ENCODE measurements around the gene SH3BP5. TPM values are rescaled to one million over a fixed set of nuclear protein-coding genes. Genes with fewer than 3 reads are reported as not detected.
"Not testable (repeated sequence)": the region's sequence is repeated elsewhere in the genome, so short reads cannot be mapped to it uniquely, and the experiment has no call there.

The SH3BP5 gene
- total and polyA plus RNA-seq, 8 donors: 2.8 to 9.8 (median 6.2) TPM

DNA sequence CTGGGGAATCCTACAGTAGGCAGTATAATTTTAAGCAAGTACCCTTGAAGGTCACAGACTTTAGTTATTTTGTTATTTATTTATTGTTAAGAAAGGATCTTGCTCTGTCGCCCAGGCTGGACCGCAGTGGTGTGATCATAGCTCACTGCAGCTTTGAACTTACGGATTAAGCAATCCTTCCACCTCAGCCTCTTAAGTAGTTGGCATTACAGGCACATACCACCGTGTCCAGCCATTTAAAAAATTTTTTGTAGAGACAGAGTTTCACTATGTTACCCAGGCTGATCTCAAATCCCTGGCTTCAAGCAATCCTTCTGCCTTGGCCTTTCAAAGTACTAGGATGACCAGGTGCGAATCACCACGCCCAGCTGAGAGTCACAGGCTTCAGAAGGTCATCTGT is 22.1 kb upstream of the SH3BP5 start:
- no peak for FAIRE-seq
- intact Hi-C loops (cut with DNase I): no loop called here

DNA sequence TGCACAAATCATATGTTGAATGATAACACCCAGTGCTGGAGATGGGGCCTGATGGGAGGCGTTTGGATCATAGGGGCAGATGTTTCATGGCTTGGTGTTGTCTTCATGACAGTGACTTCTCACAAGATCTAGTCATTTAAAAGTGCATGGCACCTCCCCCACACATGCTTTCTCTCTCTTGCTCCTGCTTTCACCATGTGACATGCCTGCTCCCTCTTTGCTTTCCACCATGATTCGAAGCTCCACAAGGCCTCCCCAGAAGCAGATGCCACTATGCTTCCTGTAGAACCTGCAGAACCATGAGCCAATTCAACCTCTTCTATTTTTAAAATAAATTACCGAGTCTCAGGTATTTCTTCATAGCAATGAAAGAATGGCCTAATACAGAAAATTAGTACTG is 17.8 kb upstream of the SH3BP5 start:
- Histone ChIP-seq H3K4me3 (no peak overlapping the region), H3K36me3 (no peaks in the 10 kb centered on the region), H3K9me3 (no peaks in the 10 kb centered on the region), H3K27me3 (no peaks in the 10 kb centered on the region), H3K27ac (no peak overlapping the region), H3K4me1 (no peaks in the 10 kb centered on the region)
- no peak for DNase-seq
- TF ChIP-seq, protein P1, sequence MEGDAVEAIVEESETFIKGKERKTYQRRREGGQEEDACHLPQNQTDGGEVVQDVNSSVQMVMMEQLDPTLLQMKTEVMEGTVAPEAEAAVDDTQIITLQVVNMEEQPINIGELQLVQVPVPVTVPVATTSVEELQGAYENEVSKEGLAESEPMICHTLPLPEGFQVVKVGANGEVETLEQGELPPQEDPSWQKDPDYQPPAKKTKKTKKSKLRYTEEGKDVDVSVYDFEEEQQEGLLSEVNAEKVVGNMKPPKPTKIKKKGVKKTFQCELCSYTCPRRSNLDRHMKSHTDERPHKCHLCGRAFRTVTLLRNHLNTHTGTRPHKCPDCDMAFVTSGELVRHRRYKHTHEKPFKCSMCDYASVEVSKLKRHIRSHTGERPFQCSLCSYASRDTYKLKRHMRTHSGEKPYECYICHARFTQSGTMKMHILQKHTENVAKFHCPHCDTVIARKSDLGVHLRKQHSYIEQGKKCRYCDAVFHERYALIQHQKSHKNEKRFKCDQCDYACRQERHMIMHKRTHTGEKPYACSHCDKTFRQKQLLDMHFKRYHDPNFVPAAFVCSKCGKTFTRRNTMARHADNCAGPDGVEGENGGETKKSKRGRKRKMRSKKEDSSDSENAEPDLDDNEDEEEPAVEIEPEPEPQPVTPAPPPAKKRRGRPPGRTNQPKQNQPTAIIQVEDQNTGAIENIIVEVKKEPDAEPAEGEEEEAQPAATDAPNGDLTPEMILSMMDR (IDR thresholded peaks at IDR 0.05): no peak
- no peak for ATAC-seq
- intact Hi-C loops (cut with DNase I): no loop called here
- no peak for FAIRE-seq
- 83 to 93% methylated on average over 3 of the region's 3 CpGs for WGBS, 2 donors

More for the DNA sequence above, 22.1 kb upstream of the SH3BP5 start:
- no peaks in the 10 kb centered on the region for H3K36me3 ChIP-seq
- no peak overlapping the region for H3K4me3 ChIP-seq
- DNase-seq (no peak), ATAC-seq (no peak)
- no peak overlapping the region for H3K27ac ChIP-seq
- H3K27me3 ChIP-seq: no peaks in the 10 kb centered on the region
- TF ChIP-seq, protein P1 (IDR thresholded peaks at IDR 0.05): no peak
- 74 to 91% methylated on average over 6 of the region's 6 CpGs for WGBS, 2 donors
- peaks cover 0 to 3% (median 0%) of the 10 kb centered on the region in 3 donors for H3K4me1 ChIP-seq
- H3K9me3 ChIP-seq: no peaks in the 10 kb centered on the region

DNA sequence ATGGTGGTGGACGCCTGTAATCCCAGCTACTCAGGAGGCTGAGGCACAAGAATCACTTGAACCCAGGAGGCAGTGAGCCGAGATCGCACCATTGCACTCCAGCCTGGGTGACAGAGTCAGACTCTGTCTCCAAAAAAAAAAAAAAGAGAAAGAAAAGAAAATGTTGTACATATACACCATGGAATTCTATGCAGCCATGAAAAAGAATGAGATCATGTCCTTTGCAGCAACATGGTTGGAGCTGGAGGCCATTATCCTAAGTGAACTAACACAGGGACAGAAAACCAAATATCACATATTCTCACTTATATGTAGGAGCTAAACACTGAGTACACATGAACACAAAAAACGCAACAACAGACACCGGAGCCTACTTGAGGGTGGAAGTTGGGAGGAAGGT is 17.1 kb upstream of the SH3BP5 start:
- ATAC-seq; FAIRE-seq; H3K4me1 ChIP-seq; H3K27me3 ChIP-seq; H3K36me3 ChIP-seq; H3K9me3 ChIP-seq; H3K27ac ChIP-seq; DNase-seq; H3K4me3 ChIP-seq; intact Hi-C loops (cut with DNase I): not testable (repeated sequence)
- 89 to 93% methylated on average over 5 of the region's 5 CpGs for WGBS, 2 donors

DNA sequence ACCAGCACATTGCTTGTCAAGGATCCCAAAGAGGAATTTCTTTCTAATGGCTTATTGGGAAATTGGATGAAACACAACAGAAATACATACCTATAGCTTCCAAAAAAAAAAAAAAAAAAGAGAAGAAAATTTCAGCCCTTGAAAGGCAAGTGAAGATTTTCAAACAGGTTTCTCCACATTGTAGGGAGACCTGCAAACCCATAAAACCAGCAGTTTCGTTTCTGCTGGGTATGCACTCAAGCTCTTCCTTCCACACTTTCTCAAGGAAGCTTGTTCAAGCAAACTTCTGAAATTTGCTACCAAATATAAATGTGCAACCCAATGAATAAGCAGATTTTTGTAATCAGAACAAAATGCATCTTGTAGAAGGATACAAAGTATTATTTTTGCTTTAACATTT is 15.9 kb upstream of the SH3BP5 start:
- DNase-seq (no peak), ATAC-seq (no peak), FAIRE-seq (no peak)
- H3K4me1 ChIP-seq: no peaks in the 10 kb centered on the region
- H3K9me3 ChIP-seq: no peaks in the 10 kb centered on the region
- H3K4me3 ChIP-seq: no peak overlapping the region
- H3K27ac ChIP-seq: no peak overlapping the region
- TF ChIP-seq, protein P1 (IDR thresholded peaks at IDR 0.05): no peak
- intact Hi-C loops (cut with DNase I): no loop called here
- no peaks in the 10 kb centered on the region for H3K27me3 ChIP-seq
- 49 to 70% methylated on average over 1 of the region's 1 CpG for WGBS, 2 donors
- no peaks in the 10 kb centered on the region for H3K36me3 ChIP-seq

DNA sequence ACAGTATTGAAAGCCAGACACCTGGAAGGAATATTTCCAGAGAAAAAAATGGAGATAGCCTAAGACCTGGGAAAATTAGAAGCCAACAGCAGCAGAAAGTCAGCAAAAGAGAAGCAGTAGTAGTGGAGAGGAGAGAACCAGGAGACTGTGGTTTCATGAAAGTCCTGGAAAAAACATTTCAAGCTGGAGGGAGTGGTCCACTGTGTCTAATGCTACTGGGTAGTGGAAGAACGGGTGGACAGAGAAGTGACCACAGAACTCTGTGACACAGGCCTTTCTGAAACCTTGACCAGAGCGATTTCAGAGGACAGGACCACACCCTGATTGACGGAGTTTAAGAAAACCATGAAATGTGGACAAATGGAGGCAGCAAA is 15.3 kb upstream of the SH3BP5 start:
- WGBS, 2 donors: 77 to 90% methylated on average over 3 of the region's 3 CpGs
- TF ChIP-seq, protein P1 (IDR thresholded peaks at IDR 0.05): no peak
- Histone ChIP-seq H3K27ac (no peak overlapping the region), H3K27me3 (no peaks in the 10 kb centered on the region), H3K4me3 (no peak overlapping the region), H3K9me3 (no peaks in the 10 kb centered on the region), H3K4me1 (no peaks in the 10 kb centered on the region), H3K36me3 (no peaks in the 10 kb centered on the region)
- DNase-seq: no peak
- intact Hi-C loops (cut with DNase I): no loop called here
- ATAC-seq: no peak
- FAIRE-seq: no peak

Measured in pancreas (tissue), 10 donors.